ENCODE measurements around the gene SMCHD1.

DNA sequence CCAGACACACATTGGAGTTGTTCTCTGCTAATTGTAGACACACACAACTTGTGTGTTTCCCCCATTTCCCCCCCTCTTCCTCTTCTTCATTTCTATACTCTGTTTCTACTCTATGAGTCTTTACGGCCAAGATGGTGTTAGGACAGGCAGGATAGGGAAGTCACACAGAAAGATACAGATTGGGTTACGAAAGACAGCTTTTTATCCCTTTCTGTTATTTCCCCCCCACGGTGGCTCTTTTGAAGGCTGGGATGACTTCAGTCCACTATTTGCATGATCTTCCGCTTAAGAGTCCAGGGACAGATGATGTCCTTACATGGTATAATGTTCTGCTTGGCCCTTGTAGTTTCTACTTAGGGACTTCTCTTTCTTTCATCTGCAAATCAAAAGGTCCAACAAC lies 189.6 kb downstream of the SMCHD1 start:
- TF ChIP-seq, protein P1, sequence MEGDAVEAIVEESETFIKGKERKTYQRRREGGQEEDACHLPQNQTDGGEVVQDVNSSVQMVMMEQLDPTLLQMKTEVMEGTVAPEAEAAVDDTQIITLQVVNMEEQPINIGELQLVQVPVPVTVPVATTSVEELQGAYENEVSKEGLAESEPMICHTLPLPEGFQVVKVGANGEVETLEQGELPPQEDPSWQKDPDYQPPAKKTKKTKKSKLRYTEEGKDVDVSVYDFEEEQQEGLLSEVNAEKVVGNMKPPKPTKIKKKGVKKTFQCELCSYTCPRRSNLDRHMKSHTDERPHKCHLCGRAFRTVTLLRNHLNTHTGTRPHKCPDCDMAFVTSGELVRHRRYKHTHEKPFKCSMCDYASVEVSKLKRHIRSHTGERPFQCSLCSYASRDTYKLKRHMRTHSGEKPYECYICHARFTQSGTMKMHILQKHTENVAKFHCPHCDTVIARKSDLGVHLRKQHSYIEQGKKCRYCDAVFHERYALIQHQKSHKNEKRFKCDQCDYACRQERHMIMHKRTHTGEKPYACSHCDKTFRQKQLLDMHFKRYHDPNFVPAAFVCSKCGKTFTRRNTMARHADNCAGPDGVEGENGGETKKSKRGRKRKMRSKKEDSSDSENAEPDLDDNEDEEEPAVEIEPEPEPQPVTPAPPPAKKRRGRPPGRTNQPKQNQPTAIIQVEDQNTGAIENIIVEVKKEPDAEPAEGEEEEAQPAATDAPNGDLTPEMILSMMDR (IDR thresholded peaks at IDR 0.05; ENCODE audit: insufficient read depth, low read length), result no peak
- TF ChIP-seq POLR2AphosphoS5 (IDR thresholded peaks at IDR 0.05; ENCODE audit: low read depth) (no peak), GABPA (IDR thresholded peaks at IDR 0.05; ENCODE audit: low read depth) (no peak)
- TF ChIP-seq, protein P2, sequence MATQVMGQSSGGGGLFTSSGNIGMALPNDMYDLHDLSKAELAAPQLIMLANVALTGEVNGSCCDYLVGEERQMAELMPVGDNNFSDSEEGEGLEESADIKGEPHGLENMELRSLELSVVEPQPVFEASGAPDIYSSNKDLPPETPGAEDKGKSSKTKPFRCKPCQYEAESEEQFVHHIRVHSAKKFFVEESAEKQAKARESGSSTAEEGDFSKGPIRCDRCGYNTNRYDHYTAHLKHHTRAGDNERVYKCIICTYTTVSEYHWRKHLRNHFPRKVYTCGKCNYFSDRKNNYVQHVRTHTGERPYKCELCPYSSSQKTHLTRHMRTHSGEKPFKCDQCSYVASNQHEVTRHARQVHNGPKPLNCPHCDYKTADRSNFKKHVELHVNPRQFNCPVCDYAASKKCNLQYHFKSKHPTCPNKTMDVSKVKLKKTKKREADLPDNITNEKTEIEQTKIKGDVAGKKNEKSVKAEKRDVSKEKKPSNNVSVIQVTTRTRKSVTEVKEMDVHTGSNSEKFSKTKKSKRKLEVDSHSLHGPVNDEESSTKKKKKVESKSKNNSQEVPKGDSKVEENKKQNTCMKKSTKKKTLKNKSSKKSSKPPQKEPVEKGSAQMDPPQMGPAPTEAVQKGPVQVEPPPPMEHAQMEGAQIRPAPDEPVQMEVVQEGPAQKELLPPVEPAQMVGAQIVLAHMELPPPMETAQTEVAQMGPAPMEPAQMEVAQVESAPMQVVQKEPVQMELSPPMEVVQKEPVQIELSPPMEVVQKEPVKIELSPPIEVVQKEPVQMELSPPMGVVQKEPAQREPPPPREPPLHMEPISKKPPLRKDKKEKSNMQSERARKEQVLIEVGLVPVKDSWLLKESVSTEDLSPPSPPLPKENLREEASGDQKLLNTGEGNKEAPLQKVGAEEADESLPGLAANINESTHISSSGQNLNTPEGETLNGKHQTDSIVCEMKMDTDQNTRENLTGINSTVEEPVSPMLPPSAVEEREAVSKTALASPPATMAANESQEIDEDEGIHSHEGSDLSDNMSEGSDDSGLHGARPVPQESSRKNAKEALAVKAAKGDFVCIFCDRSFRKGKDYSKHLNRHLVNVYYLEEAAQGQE (IDR thresholded peaks at IDR 0.05; ENCODE audit: insufficient replicate concordance, low read depth), result no peak

Data from HL-60 (cell line).